Upper lobe of right lung (tissue), 1 donor: ENCODE data around the gene ADAP1. TPM values are rescaled to one million over a fixed set of nuclear protein-coding genes. Genes with fewer than 3 reads are reported as not detected.
A peak's percentile ranks its signal among the peaks of the same experiment; 100 is the strongest.

Experiments
- ATAC-seq: fragments of 200-7000 bp; cut with Tn5 transposase; one replicate; pipeline ENCODE4 v1.9.1; 2020; ENCODE audit warnings: mild to moderate bottlenecking, moderate library complexity
- DNase-seq: peaks from one replicate; pipeline ENCODE4 v3.0.0-alpha.2; 2020
- H3K27ac ChIP-seq: fragments of 200-600 bp; one replicate; pipeline ENCODE4 v1.8.0; 2022
- H3K27me3 ChIP-seq: fragments of 200-600 bp; one replicate; pipeline ENCODE4 v1.8.0; 2022; ENCODE audit warnings: mild to moderate bottlenecking
- H3K36me3 ChIP-seq: fragments of 200-600 bp; one replicate; pipeline ENCODE4 v1.8.0; 2022
- H3K4me1 ChIP-seq: fragments of 200-600 bp; one replicate; pipeline ENCODE4 v1.8.0; 2022
- H3K4me3 ChIP-seq: fragments of 200-600 bp; one replicate; pipeline ENCODE4 v1.8.0; 2022; ENCODE audit warnings: mild to moderate bottlenecking
- H3K9me3 ChIP-seq: fragments of 200-600 bp; one replicate; pipeline ENCODE4 v1.8.0; 2022
- CTCF ChIP-seq: fragments of 200-600 bp; IDR thresholded peaks from one replicate; pipeline ENCODE4 v1.8.0; 2022; ENCODE audit warnings: antibody characterized with exemption
- intact Hi-C: fragments of 100-400 bp; cut with DNase I; formaldehyde crosslinking; loops from one replicate; pipeline ENCODE4 v1.11.0; 2022
- total RNA-seq: library from RNA; stranded (reverse); fragmentation: NEBNext Ultra II Directional; extraction: Animal tissue kit (Norgen Biotek cat#: 25700); gene quantifications from one replicate; pipeline ENCODE4 v1.2.1, GENCODE V29; 2021
- donor health status: DM: no; HTN: yes; CAD: no; lungs with severe emphysema.

ADAP1 gene
- total RNA-seq, 1 donor from 2014 or later = 30.7 TPM

- no peak overlapping the region for H3K4me3 ChIP-seq
- intact Hi-C loops = no loop called here
- H3K4me1 ChIP-seq = peaks cover 3% of the 10 kb centered on the region
- peak; percentile 29 for DNase-seq
- no peak for ATAC-seq
- H3K36me3 ChIP-seq = no peaks in the 10 kb centered on the region
- no peaks in the 10 kb centered on the region for H3K9me3 ChIP-seq
- H3K27me3 ChIP-seq = no peaks in the 10 kb centered on the region
- H3K27ac ChIP-seq = no peak overlapping the region
- TF ChIP-seq CTCF = no peak
Observed at GRCh38 chr7:918118-918425, 36.4 kb downstream of the ADAP1 start.

- no peak overlapping the region for H3K4me3 ChIP-seq
- H3K4me1 ChIP-seq = peaks cover 3% of the 10 kb centered on the region
- DNase-seq (peak; percentile 31), ATAC-seq (no peak)
- no peak for TF ChIP-seq CTCF
- H3K27ac ChIP-seq = no peak overlapping the region
- no peaks in the 10 kb centered on the region for H3K9me3 ChIP-seq
- no peaks in the 10 kb centered on the region for H3K27me3 ChIP-seq
- intact Hi-C loops = no loop called here
- no peaks in the 10 kb centered on the region for H3K36me3 ChIP-seq
Observed at GRCh38 chr7:917255-918117, 37.0 kb downstream of the ADAP1 start.

GRCh38 chr7:916291-916941 is 38.1 kb downstream of the ADAP1 start:
- Histone ChIP-seq H3K36me3 (no peaks in the 10 kb centered on the region), H3K4me3 (no peak overlapping the region), H3K4me1 (no peaks in the 10 kb centered on the region), H3K27me3 (no peaks in the 10 kb centered on the region), H3K27ac (no peak overlapping the region), H3K9me3 (no peaks in the 10 kb centered on the region)
- no peak for TF ChIP-seq CTCF
- intact Hi-C loops = no loop called here
- DNase-seq (peak; percentile 61), ATAC-seq (no peak)

GRCh38 chr7:915291-916218 is 38.9 kb downstream of the ADAP1 start:
- intact Hi-C loops = no loop called here
- ATAC-seq = no peak
- H3K27ac ChIP-seq = no peak overlapping the region

More at GRCh38 chr7:915291-916218, 38.9 kb downstream of the ADAP1 start:
- no peaks in the 10 kb centered on the region for H3K4me1 ChIP-seq
- DNase-seq = no peak
- no peak for TF ChIP-seq CTCF
- no peaks in the 10 kb centered on the region for H3K36me3 ChIP-seq
- H3K9me3 ChIP-seq = no peaks in the 10 kb centered on the region
- H3K4me3 ChIP-seq = no peak overlapping the region
- no peaks in the 10 kb centered on the region for H3K27me3 ChIP-seq
